ENCODE data around the gene C1orf185. TPM values are rescaled to one million over a fixed set of nuclear protein-coding genes. Genes with fewer than 3 reads are reported as not detected.

C1orf185 gene
- total and polyA plus RNA-seq, 9 of the 15 experiments (the other 6 are each of a cell fraction or from before 2014, with no cell fraction given): not detected

- CTCF ChIA-PET (ENCODE audit: low intra/inter-chr PET ratio): no interaction called here
- no peaks in the 10 kb centered on the region for H3K36me3 ChIP-seq (ENCODE audit: control insufficient read depth, insufficient read depth, low read length)
- H3K27me3 ChIP-seq (ENCODE audit: control insufficient read depth in 2 of 2, insufficient read depth in 2 of 2, low read length in 2 of 2): no peaks in the 10 kb centered on the region; a peak in 2 of 5 replicates
- WGBS (ENCODE audit: insufficient coverage, low coverage, missing lambda C conversion rate): 9% methylated on average over 1 of the region's 1 CpG
- H3K4me3 ChIP-seq: no peak overlapping the region
- no TSS peak for BruUV-seq (replicated peaks)
- in situ Hi-C loops (cut with MboI): loop anchor here (25.0 kb wide), 1 partner anchor 711 kb away; no protein-coding TSS in a partner anchor
- H4K20me1 ChIP-seq (replicated peaks; ENCODE audit: control insufficient read depth, insufficient read depth, low read length): no peaks in the 10 kb centered on the region
- H3K4me1 ChIP-seq (replicated peaks in 1 of 2; ENCODE audit: control insufficient read depth in 2 of 2, insufficient read depth in 2 of 2, low read length in 2 of 2): peaks cover 0 to 10% of the 10 kb centered on the region in 2 experiments; a peak in 2 of 5 replicates
- H3K9me1 ChIP-seq (ENCODE audit: control insufficient read depth, insufficient read depth, low read length): no peaks in the 10 kb centered on the region
- H3K79me2 ChIP-seq (ENCODE audit: control insufficient read depth, insufficient read depth, low read length): no peaks in the 10 kb centered on the region
- POLR2A ChIA-PET: no interaction called here
- H3K9ac ChIP-seq (ENCODE audit: insufficient read depth in 1 of 2, low read depth in 2 of 2, low read length in 2 of 2): no peak overlapping the region
- DNase-seq (ENCODE audit: extremely low read depth in 1 of 4, low spot score in 3 of 4) (no peak), FAIRE-seq (no peak), ATAC-seq (no peak)
- H2AFZ ChIP-seq (ENCODE audit: low read depth, low read length): no peak overlapping the region
- no peak overlapping the region for H3K4me2 ChIP-seq (ENCODE audit: insufficient read depth, low read length)
- intact Hi-C loops (cut with micrococcal nuclease): no loop called here
- no peak for TF ChIP-seq ZFPM2 (CRISPR knock-in tag; IDR thresholded peaks at IDR 0.05)
- TF ChIP-seq KDM1A (IDR thresholded peaks at IDR 0.05): no peak
- TF ChIP-seq TEAD1 (CRISPR knock-in tag; IDR thresholded peaks at IDR 0.05): no peak
- TF ChIP-seq ZFP1 (CRISPR knock-in tag; IDR thresholded peaks at IDR 0.05): no peak
- no peak for TF ChIP-seq THRAP3 (IDR thresholded peaks at IDR 0.05; ENCODE audit: borderline replicate concordance)
- TF ChIP-seq ZNF561 (CRISPR knock-in tag; conservative IDR thresholded peaks at IDR 0.05): no peak
- TF ChIP-seq ARID4B (CRISPR knock-in tag; IDR thresholded peaks at IDR 0.05): no peak
- TF ChIP-seq NFXL1 (CRISPR knock-in tag; IDR thresholded peaks at IDR 0.05): no peak
- no peak for TF ChIP-seq ZNF41 (CRISPR knock-in tag; conservative IDR thresholded peaks at IDR 0.05)
- TF ChIP-seq ZNF589 (CRISPR knock-in tag; IDR thresholded peaks at IDR 0.05; ENCODE audit: low read depth): no peak
- no peak overlapping the region for H3K27ac ChIP-seq (ENCODE audit: extremely low read depth, low read depth, low read length)
- H3K9me3 ChIP-seq (replicated peaks; ENCODE audit: control insufficient read depth, insufficient read depth, low read depth, low read length): no peaks in the 10 kb centered on the region
These were observed 28.6 kb upstream of the C1orf185 start for GRCh38 chr1:51073456-51073855.

Measured in K562 (cell line).